SH-SY5Y (cell line): ENCODE measurements around the gene DHH.

ENCODE experiments used
- GATA2 ChIP-seq: IDR thresholded peaks from 2 replicates; pipeline ENCODE4 v1.6.1; 2011; ENCODE audit warnings: mild to moderate bottlenecking, low read depth, low read length
- GATA3 ChIP-seq: IDR thresholded peaks from 2 replicates; pipeline ENCODE4 v1.6.1; 2011; ENCODE audit warnings: low read depth, mild to moderate bottlenecking, low read length, moderate library complexity

DNA sequence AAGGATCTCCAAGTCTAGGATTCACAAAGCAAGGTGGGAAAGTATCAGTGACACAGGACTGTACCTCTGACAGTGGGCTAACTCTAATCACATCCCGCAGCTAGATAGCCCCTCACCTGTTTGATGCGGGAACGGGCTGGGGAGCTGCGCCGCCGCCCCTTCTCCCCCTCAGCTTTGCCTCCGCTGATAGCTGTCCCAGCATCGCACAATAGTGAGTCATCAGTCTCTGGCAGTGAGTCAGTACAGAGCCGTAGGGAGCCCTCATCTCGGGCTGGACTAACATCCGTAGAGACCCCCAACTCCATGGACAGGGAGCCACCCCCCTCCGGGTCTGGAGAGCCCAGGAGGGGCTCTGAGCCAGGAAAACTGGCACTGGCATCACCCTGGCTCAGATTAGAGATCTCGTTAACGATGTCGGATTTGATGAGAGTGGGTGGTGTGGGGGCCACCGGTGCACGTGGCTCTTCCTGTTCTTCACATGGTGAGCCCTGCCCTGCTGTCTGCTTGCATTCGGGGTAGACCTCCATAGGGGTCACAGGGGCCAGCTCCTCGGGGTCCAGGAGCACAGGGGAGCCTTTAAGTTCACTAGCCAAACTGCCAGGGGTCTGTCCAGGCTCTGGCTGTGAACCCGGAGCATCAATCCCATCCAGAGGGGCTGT lies 44.9 kb downstream of the DHH start:
- TF ChIP-seq GATA3 (no peak), GATA2 (no peak)
